ENCODE results near the gene FOXJ2.

GRCh38 chr12:7989827-7990491 lies 42.6 kb upstream of the FOXJ2 start:
- TF ChIP-seq, protein P1, sequence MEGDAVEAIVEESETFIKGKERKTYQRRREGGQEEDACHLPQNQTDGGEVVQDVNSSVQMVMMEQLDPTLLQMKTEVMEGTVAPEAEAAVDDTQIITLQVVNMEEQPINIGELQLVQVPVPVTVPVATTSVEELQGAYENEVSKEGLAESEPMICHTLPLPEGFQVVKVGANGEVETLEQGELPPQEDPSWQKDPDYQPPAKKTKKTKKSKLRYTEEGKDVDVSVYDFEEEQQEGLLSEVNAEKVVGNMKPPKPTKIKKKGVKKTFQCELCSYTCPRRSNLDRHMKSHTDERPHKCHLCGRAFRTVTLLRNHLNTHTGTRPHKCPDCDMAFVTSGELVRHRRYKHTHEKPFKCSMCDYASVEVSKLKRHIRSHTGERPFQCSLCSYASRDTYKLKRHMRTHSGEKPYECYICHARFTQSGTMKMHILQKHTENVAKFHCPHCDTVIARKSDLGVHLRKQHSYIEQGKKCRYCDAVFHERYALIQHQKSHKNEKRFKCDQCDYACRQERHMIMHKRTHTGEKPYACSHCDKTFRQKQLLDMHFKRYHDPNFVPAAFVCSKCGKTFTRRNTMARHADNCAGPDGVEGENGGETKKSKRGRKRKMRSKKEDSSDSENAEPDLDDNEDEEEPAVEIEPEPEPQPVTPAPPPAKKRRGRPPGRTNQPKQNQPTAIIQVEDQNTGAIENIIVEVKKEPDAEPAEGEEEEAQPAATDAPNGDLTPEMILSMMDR (IDR thresholded peaks at IDR 0.05; ENCODE audit: low read depth, low read length), result no peak
- TF ChIP-seq POLR2A (IDR thresholded peaks at IDR 0.05; ENCODE audit: extremely low read depth, insufficient read length) (peak; percentile 39), MAX (IDR thresholded peaks at IDR 0.05; ENCODE audit: low read depth, low read length) (peak; percentile 85)

Measured in NB4 (cell line).